GM23338 (cell line): ENCODE data around the gene SUPT5H. TPM values are rescaled to one million over a fixed set of nuclear protein-coding genes. Genes with fewer than 3 reads are reported as not detected.

ENCODE experiments used
- ATAC-seq: fragments of 200-7000 bp; cut with Tn5 transposase; 3 replicates; pipeline ENCODE4 v1.9.1; 2020
- DNase-seq: peaks from one replicate; pipeline ENCODE4 v3.0.0-alpha.2; 2015; ENCODE audit warnings: low spot score
- H2AFZ ChIP-seq: fragments of 200-600 bp; sonication (generic); 2 replicates; pipeline ENCODE4 v1.8.0; 2016; ENCODE audit warnings: antibody characterized with exemption, mild to moderate bottlenecking, moderate library complexity
- H3F3A ChIP-seq: fragments of 200-600 bp; sonication (generic); replicated peaks from 2 replicates; pipeline ENCODE4 v1.8.0; 2017; ENCODE audit warnings: antibody characterized with exemption, mixed run types, low read depth
- H3K27ac ChIP-seq: fragments of 200-600 bp; sonication (generic); 2 replicates; pipeline ENCODE4 v1.6.1; 2016; ENCODE audit warnings: low read depth
- H3K27me3 ChIP-seq: fragments of 200-600 bp; sonication (generic); 2 replicates; pipeline ENCODE4 v1.8.0; 2016; ENCODE audit warnings: mild to moderate bottlenecking, mixed run types, moderate library complexity; ENCODE audit not compliant: insufficient read depth
- H3K36me3 ChIP-seq: fragments of 200-600 bp; sonication (generic); 2 replicates; pipeline ENCODE4 v1.8.0; 2016; ENCODE audit warnings: mild to moderate bottlenecking; ENCODE audit not compliant: insufficient read depth
- H3K4me1 ChIP-seq: fragments of 200-600 bp; sonication (generic); 2 replicates; pipeline ENCODE4 v1.8.0; 2016; ENCODE audit warnings: mild to moderate bottlenecking, moderate library complexity; ENCODE audit not compliant: insufficient read depth
- H3K4me2 ChIP-seq: fragments of 200-600 bp; sonication (generic); 2 replicates; pipeline ENCODE4 v1.7.1; 2017; ENCODE audit warnings: mixed run types
- H3K4me3 ChIP-seq: fragments of 200-600 bp; sonication (generic); 2 replicates; pipeline ENCODE4 v1.6.1; 2016; ENCODE audit warnings: mixed run types
- H3K79me2 ChIP-seq: fragments of 200-600 bp; sonication (generic); replicated peaks from 2 replicates; pipeline ENCODE4 v1.8.0; 2017; ENCODE audit warnings: mild to moderate bottlenecking; ENCODE audit not compliant: insufficient read depth
- H3K9me2 ChIP-seq: fragments of 200-600 bp; sonication (generic); 2 replicates; pipeline ENCODE4 v1.8.0; 2017; ENCODE audit not compliant: insufficient read depth
- H4K20me1 ChIP-seq: fragments of 200-600 bp; sonication (generic); replicated peaks from 2 replicates; pipeline ENCODE4 v1.8.0; 2017; ENCODE audit warnings: mild to moderate bottlenecking; ENCODE audit not compliant: insufficient read depth
- H3K27ac Mint-ChIP-seq: 2 replicates; pipeline ENCODE4 v1.8.0; 2020; ENCODE audit warnings: inconsistent platforms, mild to moderate bottlenecking, moderate library complexity, mixed read lengths
- H3K27me3 Mint-ChIP-seq: 3 replicates; pipeline ENCODE4 v1.8.0; 2022; ENCODE audit warnings: low read depth, mild to moderate bottlenecking, moderate library complexity, mixed read lengths, inconsistent platforms; ENCODE audit not compliant: insufficient read depth, poor library complexity
- H3K36me3 Mint-ChIP-seq: 3 replicates; pipeline ENCODE4 v1.8.0; 2021; ENCODE audit warnings: low read depth, mild to moderate bottlenecking, inconsistent platforms, moderate library complexity, mixed read lengths
- H3K4me1 Mint-ChIP-seq: 3 replicates; pipeline ENCODE4 v1.8.0; 2020; ENCODE audit warnings: mild to moderate bottlenecking, inconsistent platforms, mixed read lengths
- H3K4me3 Mint-ChIP-seq: 3 replicates; pipeline ENCODE4 v1.8.0; 2021; ENCODE audit warnings: moderate library complexity, mild to moderate bottlenecking, inconsistent platforms, mixed read lengths
- H3K9me3 Mint-ChIP-seq: 3 replicates; pipeline ENCODE4 v1.8.0; 2020; ENCODE audit warnings: moderate library complexity, mild to moderate bottlenecking, inconsistent platforms, mixed read lengths
- CREB1 ChIP-seq: fragments of 250-450 bp; sonication (Bioruptor Pico); IDR thresholded peaks from 2 replicates; pipeline ENCODE4 v1.5.0; 2020; ENCODE audit warnings: low read depth, mild to moderate bottlenecking, moderate library complexity
- EZH2 ChIP-seq: fragments of 200-600 bp; sonication (generic); IDR thresholded peaks from one replicate; pipeline ENCODE4 v1.8.0; 2017; ENCODE audit warnings: antibody characterized with exemption, mild to moderate bottlenecking, low read depth; ENCODE audit not compliant: unreplicated experiment
- EZH2phosphoT487 ChIP-seq: fragments of 200-600 bp; sonication (generic); IDR thresholded peaks from one replicate; pipeline ENCODE4 v1.8.1; 2018; ENCODE audit warnings: antibody characterized with exemption; ENCODE audit not compliant: unreplicated experiment
- JUNB ChIP-seq: IDR thresholded peaks from one replicate; pipeline ENCODE4 v1.6.1; 2016; ENCODE audit warnings: antibody characterized with exemption; ENCODE audit not compliant: unreplicated experiment
- NANOG ChIP-seq: IDR thresholded peaks from 2 replicates; pipeline ENCODE4 v1.6.1; 2016; ENCODE audit warnings: antibody characterized with exemption, borderline replicate concordance
- POLR2AphosphoS5 ChIP-seq: IDR thresholded peaks from 2 replicates; pipeline ENCODE4 v1.6.1; 2016; ENCODE audit warnings: antibody characterized with exemption, low read depth
- STAT1 ChIP-seq: IDR thresholded peaks from one replicate; pipeline ENCODE4 v1.6.1; 2016; ENCODE audit warnings: antibody characterized with exemption; ENCODE audit not compliant: unreplicated experiment
- ZNF114 ChIP-seq: fragments of 250-450 bp; sonication (Bioruptor Pico); IDR thresholded peaks from 2 replicates; pipeline ENCODE4 v1.5.0; 2020; ENCODE audit warnings: mild to moderate bottlenecking, moderate library complexity
- ZNF331 ChIP-seq: fragments of 250-450 bp; sonication (Bioruptor Pico); IDR thresholded peaks from 2 replicates; pipeline ENCODE4 v1.5.0; 2020; ENCODE audit warnings: low read depth, mild to moderate bottlenecking, moderate library complexity
- polyA plus RNA-seq: library from polyadenylated mRNA; unstranded; fragments of >200 nt; fragmentation: Nextera tagmentation; extraction: Ambion mirVana; gene quantifications from 2 replicates; pipeline ENCODE4 v1.2.1, GENCODE V29; 2016
- total RNA-seq: library from RNA; depleted of rRNA; stranded (reverse); fragments of >200 nt; shearing (Covaris generic); gene quantifications from 2 replicates; pipeline ENCODE4 v1.2.3, GENCODE V29; 2014
- TF ChIP-seq, protein P1 (sequence below): IDR thresholded peaks from 2 replicates; pipeline ENCODE4 v1.6.1; 2016; ENCODE audit warnings: antibody characterized with exemption
- TF ChIP-seq, protein P2 (sequence below): fragments of 250-450 bp; sonication (Bioruptor Pico); IDR thresholded peaks from 2 replicates; pipeline ENCODE4 v1.5.0; 2020; ENCODE audit warnings: mild to moderate bottlenecking, moderate library complexity
- TF ChIP-seq, protein P3 (sequence below), 2 experiments: fragments of 200-600 bp in 1 of 2; sonication (generic) in 1 of 2; conservative IDR thresholded peaks; 2 replicates each; pipeline versions ENCODE4 v1.5.1 to v1.6.1; 2016 to 2017; ENCODE audit warnings: antibody characterized with exemption in 2 of 2, low read depth in 2 of 2, mild to moderate bottlenecking in 2 of 2, moderate library complexity in 1 of 2
- TF ChIP-seq, protein P4 (sequence below): IDR thresholded peaks from one replicate; pipeline ENCODE4 v1.6.1; 2018; ENCODE audit warnings: antibody characterized with exemption; ENCODE audit not compliant: unreplicated experiment

The SUPT5H gene
- total and polyA plus RNA-seq, 2 experiments from 2014 or later, result 108 to 150 TPM

DNA sequence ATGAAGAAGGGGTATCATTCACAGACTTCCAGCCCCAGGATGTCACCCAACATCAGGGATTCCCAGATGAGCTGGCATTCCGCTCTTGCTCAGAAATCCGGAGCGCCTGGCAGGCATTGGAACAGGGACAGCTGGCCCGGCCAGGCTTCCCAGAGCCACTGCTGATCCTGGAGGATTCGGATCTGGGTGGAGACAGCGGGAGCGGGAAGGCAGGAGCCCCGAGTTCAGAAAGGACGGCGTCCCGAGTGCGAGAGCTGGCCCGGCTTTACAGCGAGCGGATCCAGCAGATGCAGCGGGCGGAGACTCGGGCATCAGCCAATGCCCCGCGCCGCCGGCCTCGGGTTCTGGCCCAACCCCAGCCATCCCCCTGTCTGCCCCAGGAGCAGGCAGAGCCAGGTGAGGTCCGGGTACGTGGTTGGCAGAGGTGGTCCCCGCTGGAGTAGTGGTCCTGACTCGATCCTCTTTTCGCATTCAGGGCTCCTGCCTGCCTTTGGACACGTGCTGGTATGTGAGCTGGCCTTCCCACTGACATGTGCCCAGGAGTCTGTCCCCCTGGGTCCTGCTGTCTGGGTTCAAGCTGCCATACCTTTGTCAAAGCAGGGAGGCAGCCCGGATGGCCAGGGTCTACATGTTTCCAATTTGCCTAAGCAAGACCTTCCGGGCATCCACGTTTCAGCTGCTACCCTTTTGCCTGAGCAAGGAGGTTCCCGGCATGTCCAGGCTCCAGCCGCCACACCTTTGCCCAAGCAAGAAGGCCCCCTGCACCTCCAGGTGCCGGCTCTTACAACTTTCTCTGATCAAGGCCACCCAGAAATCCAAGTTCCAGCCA, 21.9 kb upstream of the SUPT5H start:
- DNase-seq, result no peak
- Mint-ChIP-seq H3K27ac (no peak overlapping the region), H3K9me3 (no peaks in the 10 kb centered on the region; the same call in 2 of the 3 replicates), H3K36me3 (peaks cover 65% of the 10 kb centered on the region), H3K27me3 (peaks cover 17% of the 10 kb centered on the region), H3K4me3 (peak overlapping the region; percentile 14; the same call in 1 of the 3 replicates), H3K4me1 (peaks cover 17% of the 10 kb centered on the region)
- H3K9me2 ChIP-seq, result no peaks in the 10 kb centered on the region
- no peaks in the 10 kb centered on the region for H3K79me2 ChIP-seq
- H3K36me3 ChIP-seq, result peaks cover 7% of the 10 kb centered on the region; the same call in 1 of the 2 replicates
- no peak overlapping the region for H3K4me3 ChIP-seq
- no peaks in the 10 kb centered on the region; the same call in 1 of the 2 replicates for H4K20me1 ChIP-seq
- H3F3A ChIP-seq, result peaks cover 13% of the 10 kb centered on the region
- TF ChIP-seq, protein P1, sequence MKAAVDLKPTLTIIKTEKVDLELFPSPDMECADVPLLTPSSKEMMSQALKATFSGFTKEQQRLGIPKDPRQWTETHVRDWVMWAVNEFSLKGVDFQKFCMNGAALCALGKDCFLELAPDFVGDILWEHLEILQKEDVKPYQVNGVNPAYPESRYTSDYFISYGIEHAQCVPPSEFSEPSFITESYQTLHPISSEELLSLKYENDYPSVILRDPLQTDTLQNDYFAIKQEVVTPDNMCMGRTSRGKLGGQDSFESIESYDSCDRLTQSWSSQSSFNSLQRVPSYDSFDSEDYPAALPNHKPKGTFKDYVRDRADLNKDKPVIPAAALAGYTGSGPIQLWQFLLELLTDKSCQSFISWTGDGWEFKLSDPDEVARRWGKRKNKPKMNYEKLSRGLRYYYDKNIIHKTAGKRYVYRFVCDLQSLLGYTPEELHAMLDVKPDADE, result no peak
- TF ChIP-seq EZH2 (no peak), JUNB (no peak), POLR2AphosphoS5 (no peak), NANOG (no peak), ZNF114 (CRISPR knock-in tag) (no peak), CREB1 (CRISPR knock-in tag) (no peak), EZH2phosphoT487 (no peak), STAT1 (no peak), ZNF331 (CRISPR knock-in tag) (no peak)
- TF ChIP-seq, protein P2, sequence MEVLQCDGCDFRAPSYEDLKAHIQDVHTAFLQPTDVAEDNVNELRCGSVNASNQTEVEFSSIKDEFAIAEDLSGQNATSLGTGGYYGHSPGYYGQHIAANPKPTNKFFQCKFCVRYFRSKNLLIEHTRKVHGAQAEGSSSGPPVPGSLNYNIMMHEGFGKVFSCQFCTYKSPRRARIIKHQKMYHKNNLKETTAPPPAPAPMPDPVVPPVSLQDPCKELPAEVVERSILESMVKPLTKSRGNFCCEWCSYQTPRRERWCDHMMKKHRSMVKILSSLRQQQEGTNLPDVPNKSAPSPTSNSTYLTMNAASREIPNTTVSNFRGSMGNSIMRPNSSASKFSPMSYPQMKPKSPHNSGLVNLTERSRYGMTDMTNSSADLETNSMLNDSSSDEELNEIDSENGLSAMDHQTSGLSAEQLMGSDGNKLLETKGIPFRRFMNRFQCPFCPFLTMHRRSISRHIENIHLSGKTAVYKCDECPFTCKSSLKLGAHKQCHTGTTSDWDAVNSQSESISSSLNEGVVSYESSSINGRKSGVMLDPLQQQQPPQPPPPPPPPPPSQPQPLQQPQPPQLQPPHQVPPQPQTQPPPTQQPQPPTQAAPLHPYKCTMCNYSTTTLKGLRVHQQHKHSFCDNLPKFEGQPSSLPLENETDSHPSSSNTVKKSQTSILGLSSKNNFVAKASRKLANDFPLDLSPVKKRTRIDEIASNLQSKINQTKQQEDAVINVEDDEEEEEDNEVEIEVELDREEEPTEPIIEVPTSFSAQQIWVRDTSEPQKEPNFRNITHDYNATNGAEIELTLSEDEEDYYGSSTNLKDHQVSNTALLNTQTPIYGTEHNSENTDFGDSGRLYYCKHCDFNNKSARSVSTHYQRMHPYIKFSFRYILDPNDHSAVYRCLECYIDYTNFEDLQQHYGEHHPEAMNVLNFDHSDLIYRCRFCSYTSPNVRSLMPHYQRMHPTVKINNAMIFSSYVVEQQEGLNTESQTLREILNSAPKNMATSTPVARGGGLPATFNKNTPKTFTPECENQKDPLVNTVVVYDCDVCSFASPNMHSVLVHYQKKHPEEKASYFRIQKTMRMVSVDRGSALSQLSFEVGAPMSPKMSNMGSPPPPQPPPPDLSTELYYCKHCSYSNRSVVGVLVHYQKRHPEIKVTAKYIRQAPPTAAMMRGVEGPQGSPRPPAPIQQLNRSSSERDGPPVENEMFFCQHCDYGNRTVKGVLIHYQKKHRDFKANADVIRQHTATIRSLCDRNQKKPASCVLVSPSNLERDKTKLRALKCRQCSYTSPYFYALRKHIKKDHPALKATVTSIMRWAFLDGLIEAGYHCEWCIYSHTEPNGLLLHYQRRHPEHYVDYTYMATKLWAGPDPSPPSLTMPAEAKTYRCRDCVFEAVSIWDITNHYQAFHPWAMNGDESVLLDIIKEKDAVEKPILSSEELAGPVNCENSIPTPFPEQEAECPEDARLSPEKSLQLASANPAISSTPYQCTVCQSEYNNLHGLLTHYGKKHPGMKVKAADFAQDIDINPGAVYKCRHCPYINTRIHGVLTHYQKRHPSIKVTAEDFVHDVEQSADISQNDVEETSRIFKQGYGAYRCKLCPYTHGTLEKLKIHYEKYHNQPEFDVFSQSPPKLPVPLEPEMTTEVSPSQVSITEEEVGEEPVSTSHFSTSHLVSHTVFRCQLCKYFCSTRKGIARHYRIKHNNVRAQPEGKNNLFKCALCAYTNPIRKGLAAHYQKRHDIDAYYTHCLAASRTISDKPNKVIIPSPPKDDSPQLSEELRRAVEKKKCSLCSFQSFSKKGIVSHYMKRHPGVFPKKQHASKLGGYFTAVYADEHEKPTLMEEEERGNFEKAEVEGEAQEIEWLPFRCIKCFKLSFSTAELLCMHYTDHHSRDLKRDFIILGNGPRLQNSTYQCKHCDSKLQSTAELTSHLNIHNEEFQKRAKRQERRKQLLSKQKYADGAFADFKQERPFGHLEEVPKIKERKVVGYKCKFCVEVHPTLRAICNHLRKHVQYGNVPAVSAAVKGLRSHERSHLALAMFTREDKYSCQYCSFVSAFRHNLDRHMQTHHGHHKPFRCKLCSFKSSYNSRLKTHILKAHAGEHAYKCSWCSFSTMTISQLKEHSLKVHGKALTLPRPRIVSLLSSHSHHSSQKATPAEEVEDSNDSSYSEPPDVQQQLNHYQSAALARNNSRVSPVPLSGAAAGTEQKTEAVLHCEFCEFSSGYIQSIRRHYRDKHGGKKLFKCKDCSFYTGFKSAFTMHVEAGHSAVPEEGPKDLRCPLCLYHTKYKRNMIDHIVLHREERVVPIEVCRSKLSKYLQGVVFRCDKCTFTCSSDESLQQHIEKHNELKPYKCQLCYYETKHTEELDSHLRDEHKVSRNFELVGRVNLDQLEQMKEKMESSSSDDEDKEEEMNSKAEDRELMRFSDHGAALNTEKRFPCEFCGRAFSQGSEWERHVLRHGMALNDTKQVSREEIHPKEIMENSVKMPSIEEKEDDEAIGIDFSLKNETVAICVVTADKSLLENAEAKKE (CRISPR knock-in tag), result no peak
- TF ChIP-seq, protein P3, sequence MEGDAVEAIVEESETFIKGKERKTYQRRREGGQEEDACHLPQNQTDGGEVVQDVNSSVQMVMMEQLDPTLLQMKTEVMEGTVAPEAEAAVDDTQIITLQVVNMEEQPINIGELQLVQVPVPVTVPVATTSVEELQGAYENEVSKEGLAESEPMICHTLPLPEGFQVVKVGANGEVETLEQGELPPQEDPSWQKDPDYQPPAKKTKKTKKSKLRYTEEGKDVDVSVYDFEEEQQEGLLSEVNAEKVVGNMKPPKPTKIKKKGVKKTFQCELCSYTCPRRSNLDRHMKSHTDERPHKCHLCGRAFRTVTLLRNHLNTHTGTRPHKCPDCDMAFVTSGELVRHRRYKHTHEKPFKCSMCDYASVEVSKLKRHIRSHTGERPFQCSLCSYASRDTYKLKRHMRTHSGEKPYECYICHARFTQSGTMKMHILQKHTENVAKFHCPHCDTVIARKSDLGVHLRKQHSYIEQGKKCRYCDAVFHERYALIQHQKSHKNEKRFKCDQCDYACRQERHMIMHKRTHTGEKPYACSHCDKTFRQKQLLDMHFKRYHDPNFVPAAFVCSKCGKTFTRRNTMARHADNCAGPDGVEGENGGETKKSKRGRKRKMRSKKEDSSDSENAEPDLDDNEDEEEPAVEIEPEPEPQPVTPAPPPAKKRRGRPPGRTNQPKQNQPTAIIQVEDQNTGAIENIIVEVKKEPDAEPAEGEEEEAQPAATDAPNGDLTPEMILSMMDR (conservative IDR thresholded peaks at IDR 0.05; ENCODE audit: low read depth in 2 of 2), result no peak
- TF ChIP-seq, protein P4, sequence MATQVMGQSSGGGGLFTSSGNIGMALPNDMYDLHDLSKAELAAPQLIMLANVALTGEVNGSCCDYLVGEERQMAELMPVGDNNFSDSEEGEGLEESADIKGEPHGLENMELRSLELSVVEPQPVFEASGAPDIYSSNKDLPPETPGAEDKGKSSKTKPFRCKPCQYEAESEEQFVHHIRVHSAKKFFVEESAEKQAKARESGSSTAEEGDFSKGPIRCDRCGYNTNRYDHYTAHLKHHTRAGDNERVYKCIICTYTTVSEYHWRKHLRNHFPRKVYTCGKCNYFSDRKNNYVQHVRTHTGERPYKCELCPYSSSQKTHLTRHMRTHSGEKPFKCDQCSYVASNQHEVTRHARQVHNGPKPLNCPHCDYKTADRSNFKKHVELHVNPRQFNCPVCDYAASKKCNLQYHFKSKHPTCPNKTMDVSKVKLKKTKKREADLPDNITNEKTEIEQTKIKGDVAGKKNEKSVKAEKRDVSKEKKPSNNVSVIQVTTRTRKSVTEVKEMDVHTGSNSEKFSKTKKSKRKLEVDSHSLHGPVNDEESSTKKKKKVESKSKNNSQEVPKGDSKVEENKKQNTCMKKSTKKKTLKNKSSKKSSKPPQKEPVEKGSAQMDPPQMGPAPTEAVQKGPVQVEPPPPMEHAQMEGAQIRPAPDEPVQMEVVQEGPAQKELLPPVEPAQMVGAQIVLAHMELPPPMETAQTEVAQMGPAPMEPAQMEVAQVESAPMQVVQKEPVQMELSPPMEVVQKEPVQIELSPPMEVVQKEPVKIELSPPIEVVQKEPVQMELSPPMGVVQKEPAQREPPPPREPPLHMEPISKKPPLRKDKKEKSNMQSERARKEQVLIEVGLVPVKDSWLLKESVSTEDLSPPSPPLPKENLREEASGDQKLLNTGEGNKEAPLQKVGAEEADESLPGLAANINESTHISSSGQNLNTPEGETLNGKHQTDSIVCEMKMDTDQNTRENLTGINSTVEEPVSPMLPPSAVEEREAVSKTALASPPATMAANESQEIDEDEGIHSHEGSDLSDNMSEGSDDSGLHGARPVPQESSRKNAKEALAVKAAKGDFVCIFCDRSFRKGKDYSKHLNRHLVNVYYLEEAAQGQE, result no peak
- peaks cover 11% of the 10 kb centered on the region; the same call in 1 of the 2 replicates for H3K4me1 ChIP-seq
- no peaks in the 10 kb centered on the region for H3K27me3 ChIP-seq
- no peak overlapping the region for H3K27ac ChIP-seq
- H3K4me2 ChIP-seq, result no peak overlapping the region
- H2AFZ ChIP-seq, result no peak overlapping the region
- ATAC-seq, result no peak
